IPS-NIHi7 (cell line): Measurements from ENCODE around the gene SH3D19.
A peak's percentile ranks its signal among the peaks of the same experiment; 100 is the strongest.

Experiments
- DNase-seq: peaks from one replicate; pipeline ENCODE4 v3.0.0; 2012; ENCODE audit warnings: mixed read lengths; ENCODE audit errors: extremely low spot score

The SH3D19 gene

GRCh38 chr4:151231915-151232595 lies 93.3 kb downstream of the SH3D19 start:
- no peak for DNase-seq

DNA sequence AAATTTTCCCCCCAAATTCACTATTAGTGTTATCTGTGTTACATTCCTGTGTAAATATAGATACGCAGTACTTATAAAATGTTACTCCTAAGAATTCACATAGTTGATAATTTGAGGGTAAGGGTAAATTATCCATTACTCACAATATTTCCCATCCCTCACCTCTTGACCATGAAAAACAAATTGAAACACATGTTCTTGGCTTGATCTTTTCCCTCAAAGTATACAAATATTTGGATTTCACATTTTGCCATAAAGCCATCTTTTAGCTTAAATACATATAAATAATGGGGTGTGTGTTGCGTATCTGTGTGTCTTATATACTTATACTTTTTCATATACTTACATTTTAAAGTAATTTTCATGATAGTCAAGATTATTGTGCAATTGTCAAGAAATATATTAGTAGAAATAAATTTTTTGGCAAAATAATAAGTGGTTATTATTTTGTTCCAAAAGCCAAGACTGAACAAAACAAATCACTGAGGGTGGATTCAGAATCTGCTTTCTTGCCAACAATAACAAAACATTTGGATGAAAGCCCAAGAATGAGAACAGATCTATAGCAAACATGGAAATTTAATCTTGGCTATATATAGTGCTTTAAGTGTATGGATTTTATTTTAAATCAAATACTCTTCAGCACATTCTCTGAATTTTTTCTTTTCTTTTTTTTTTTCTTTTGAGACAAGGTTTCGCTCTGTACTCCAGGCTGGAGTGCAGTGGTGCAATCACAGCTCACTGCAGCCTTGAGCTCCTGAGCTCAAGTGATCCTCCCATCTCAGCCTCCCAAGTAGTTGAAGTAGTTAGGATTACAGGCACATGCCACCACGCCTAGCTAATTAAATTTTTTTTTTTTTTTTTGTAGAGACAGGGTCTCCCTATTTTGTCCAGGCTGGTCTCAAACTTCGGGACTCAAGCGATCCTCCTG lies 97.0 kb downstream of the SH3D19 start:
- no peak for DNase-seq

GRCh38 chr4:151227731-151228130 lies 97.7 kb downstream of the SH3D19 start:
- peak; percentile 20 for DNase-seq

DNA sequence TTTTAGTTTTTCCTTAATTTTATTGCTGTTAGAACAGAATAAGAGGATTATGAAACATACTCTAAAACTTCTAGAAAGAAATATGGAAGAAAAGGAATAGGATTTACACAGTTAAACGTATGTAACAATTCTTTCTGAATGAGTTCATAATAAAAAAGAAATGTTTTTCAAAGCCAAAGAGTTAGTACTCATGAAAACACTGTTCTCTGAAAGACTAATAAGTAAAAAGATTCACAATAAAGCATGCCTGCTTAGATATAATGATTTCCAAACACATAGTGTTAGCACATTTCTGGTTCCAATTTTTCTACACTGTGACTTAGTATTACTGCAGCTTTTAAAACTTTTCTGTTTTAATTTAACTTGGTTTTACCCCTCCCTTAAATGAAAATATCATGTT lies 98.2 kb downstream of the SH3D19 start:
- no peak for DNase-seq

DNA sequence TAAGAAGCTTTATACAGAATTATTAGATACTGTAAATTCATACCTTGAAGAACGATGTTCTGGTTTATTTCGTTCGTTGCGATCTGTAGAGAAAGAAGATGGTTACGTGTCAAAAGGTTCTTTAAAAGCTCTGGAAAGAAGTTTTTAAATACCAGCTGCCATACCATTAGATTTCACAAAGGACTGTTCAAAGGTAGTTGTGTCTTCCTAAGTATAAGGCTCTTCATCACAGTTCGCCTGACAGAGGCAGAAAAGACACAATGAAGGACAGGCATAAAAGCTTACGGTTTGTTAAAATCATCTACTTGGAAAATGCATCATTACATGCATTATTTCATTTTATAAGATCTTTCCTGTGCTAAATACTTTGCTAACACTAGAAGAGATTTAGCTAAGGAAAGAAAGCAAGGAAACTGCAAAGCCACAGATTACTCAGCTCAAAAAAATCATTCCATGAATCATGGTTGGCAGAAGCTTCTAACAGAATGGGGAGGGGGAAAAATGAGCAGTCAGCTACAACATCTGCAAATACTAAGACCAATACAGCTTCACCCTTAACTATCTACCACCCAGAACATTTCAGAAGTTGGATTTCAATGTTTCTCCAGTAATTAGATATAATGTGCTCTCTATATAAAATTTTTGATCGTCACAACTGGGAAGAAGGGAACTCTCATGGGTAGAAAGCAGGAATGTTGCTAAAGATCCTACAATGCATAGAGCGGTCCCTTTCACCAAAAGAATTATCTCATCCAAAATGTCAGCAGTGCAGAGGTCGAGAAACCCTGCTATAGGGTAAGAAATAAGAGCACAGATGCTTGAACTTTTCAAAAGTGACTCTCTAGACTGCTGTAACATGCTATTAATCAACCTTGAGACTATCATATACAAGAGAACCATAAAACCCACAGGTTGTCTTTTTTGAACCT lies 99.1 kb downstream of the SH3D19 start:
- no peak for DNase-seq

DNA sequence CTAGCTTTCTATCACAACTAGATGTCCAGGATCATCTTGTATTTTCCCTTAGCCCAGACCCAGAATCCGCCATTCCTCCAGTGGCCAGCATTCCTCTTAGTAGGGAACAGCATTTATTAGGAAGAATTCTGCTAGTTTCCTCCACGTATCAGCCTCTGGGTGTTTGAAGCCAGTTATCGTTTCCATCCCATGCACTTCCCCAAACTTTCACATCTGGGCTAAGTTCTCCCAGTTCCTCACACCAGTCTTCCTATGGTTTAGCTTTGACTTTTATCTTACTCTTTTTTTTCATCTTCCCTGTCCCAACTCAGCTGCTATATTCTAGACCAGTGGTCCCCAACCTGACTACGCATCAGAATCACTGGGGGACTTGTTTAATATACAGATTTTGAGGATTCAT lies 101.9 kb downstream of the SH3D19 start:
- no peak for DNase-seq

DNA sequence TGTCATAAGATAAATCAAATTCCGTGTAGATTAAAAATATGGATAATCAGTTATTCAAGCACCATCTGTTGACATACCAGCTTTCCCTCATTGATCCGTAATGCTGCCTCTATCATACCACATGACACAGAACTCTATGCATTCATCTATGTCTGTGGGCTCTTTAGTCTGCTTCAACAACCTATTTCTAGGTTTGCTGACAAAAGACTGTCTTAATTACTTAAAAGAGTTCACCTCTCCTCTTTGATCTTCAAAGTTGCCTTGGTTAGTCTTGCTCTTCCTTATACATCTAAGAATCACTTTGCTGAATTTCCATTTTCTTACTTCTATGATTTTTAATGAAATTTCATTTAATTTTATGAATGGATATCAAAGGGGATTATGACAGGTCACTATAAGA lies 105.5 kb downstream of the SH3D19 start:
- no peak for DNase-seq

DNA sequence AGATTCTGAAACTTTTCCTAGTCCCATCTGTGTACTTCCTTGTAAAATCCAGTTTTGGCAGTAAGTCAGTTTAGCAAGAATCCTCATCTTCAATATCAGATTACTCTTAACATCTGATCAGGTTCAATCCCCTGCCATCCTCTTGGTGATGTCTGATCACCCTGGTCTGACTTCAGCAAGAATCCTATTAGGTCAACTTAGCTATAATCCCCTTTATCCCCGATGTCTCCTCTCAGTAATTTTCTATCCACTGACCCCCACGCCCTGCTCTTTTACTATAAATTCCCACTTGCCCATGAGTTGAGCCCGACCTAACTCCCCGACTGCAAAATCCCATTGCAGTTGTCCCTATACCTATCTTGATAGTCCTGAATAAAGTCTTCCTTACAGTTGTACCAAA lies 106.3 kb downstream of the SH3D19 start:
- DNase-seq, result no peak

DNA sequence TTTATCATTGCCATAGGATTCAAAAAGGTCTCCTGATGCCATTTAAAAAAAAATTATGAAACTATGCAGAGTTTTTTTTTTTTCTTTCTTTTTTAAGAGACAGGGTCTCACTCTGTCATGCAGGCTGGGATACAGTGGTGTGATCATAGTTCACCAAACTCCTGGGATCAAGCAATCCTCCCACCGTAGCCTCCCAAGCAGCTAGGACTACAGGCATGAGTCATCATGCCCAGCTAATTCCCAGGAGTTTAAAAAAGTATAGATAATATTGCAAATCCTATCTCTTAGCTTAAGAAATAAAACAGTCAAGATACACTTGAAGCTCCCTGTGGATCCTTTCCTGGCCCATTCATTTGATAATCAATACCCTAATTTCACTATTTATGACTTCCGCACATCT lies 107.1 kb downstream of the SH3D19 start:
- no peak for DNase-seq

DNA sequence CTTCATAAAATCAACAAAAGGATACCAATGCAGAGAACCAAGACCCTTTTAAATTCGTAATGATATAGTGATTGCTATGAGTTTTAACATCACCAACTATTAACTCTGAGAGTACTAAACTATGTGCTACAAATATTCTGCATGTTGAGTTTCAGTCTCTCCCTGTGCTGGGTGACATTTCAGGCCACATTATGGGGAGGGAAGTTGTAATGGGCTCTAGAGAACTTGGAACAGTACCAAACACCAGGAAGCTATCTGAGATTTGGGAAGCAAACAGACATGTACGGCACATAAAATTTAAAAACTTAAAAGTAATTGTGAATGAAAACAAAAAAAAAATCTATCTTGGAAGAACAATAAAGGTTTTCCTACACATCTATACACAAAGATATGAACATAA lies 108.1 kb downstream of the SH3D19 start:
- DNase-seq, result no peak

DNA sequence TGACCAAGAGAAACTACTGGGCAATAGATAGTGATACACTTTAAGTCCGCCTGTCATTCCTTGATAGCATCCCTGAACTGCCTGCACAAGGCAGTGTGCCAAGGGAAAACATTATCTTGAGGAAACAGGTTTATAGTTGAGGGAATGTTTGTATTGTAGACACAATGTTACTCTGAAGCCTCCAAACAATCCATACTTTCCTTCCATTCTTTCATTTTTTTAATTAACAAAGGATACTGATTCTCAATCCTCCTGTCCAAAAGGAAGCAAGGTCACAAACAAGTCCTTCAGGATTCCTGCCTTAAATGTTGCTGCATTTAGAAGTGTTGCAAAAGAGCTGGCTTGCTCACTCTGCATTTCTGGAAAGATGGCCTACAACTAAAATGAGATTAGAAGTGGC lies 110.1 kb downstream of the SH3D19 start:
- DNase-seq, result no peak

GRCh38 chr4:151207868-151208267 lies 117.5 kb downstream of the SH3D19 start:
- DNase-seq, result no peak

GRCh38 chr4:151207186-151207585 lies 118.2 kb downstream of the SH3D19 start:
- DNase-seq, result no peak

DNA sequence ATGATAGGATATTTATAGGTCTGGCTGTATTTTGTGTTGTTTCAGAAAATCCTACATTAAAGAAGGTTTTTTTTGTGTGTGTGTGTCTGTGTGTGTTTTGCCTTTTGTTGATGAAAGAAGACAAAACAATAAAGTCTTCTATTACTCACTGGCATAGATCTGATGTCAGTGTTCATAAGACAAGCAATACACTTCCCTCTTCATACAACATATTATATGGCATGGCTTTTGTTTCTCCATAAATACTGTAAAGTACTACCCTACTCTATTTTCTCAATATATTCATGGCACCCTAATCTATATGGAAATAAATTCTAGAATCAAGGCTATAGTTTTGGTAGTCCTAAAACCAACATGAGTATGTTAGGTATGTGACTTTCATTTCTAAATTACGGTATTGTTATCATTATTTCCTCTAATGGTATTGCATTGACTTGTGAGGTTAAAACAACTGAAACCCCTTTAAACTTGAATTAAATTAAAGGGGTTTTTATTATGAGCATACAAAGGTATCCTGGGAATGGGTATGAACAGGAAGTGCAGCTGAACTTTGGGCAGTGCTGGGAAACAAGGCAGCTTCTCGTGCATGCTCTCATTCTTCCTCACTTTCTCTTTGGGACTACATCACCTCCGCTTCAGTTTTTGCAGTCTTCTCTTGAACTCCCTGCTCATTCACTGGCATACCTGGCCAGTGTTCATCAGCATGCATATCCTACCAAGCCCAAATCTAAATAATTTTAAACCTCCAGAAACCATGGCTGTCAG lies 119.0 kb downstream of the SH3D19 start:
- DNase-seq, result no peak

DNA sequence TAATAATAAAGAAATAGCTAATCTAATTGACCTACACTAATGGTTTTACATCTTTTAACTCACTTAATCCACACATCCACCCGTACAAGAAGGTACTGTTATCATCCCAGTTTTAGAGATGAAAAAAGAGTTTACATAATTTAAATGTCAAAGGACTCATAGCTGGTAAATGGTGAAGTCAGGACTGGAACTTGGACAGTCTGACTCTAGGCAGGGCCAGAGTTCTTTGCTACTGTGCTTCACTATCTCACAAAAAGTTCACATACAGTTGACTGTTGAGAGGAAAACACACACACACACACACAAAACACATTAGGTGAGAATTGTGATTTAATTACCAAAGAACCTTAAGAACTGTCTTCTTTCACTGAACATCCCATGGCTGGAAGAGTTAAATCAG lies 119.7 kb downstream of the SH3D19 start:
- DNase-seq, result no peak

DNA sequence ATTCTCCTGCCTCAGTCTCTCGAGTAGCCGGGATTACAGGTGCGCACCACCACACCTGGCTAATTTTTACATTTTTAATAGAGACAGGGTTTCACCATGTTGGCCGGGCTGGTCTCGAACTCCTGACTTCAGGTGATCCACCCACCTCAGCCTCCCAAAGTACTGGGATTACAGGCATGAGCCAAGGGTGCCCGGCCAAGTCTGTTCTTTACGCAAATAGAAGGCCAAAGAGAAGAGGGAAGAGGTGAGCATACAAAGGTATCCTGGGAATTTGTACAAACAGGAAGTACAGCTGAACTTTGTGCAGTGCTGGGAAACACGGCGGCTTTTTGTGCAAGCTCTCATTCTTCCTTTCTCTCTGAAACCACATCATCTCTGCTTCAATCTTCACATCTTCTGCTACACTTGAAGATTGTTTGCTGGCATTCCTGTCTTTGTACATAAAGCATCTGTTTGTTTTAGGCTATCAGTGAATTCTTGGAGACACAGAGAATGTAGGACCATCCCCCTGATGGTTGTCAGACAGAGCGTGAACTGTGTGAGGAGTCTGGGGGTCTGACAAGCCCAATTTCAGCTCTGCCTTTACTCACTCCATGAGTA lies 120.4 kb downstream of the SH3D19 start:
- DNase-seq, result no peak

- no peak for DNase-seq
Measured at GRCh38 chr4:151202851-151203455, 122.5 kb downstream of the SH3D19 start.

DNA sequence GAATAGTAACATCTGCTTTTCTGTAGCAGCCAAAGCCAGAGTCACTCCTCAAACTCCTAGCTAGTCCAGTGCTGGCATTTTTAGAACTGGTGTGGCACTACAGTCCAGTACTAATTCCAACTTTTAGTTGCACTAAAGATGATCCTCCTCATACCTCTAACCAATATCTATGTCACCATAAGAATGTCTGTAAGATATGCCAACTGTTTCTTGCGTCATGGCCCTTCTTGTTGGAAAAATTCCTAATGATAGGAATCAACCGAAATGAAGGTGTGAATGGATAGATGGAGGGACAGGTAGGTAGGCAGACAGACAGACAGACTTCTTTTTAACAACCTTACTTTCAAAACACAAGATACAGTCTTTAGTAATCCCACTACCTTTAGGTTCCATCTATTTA lies 123.0 kb downstream of the SH3D19 start:
- no peak for DNase-seq

DNA sequence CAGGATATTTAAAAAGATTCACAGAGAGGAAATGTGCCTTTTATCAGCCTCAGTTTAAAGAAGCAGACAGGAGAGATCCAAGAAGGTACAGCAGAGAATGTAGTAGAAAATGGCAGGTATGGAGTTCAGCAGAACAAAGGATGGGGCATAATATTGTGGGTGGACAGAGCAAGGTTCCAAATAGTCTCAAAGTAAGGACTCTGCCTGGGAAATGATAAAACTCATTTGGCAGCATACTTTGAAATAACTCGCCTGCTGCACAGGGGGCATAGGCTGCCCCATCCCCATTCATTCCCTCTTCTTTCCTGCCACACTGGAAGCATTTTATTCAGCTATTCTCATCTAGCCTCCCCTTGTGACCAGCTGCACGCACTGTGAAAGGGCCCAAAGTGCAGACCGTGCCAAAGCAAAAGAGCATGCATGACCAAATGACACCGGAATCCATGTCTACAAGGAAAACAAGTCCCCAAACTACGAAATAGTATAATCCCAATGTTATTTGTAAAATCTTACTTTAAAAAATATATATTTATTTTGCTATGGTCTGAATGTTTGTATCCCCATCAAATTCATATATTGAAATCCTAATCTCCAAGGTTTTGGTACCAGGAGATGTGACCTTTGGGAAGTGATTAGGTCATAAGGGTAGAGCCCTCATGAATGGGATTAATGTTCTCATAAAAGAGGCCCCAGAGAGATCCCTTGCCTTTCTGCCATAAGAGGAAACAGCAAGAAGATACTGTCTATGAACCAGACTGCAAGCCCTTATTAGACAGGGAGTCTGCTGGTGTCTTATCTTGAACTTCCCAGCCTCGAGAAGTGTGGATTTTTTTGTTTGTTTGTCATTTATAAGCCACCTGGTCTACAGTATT lies 125.8 kb downstream of the SH3D19 start:
- DNase-seq, result no peak

DNA sequence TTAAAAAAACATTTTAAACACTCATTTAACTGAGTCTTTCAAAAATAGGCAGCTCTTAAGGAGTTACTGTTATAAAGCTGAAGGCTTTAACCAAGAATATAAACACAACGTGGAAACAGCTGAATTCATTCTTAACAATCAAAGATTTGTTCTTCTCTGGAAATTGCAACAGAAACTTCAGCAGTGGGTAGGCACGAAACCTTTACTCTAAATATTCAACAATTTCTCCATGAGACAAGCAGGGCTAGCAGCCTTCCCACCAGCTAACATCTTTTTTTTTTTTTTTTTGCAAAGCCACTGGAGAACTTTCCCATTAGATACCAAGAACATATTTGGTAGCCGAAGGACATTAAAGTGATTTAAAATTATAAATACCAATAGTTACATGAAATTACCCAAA lies 126.7 kb downstream of the SH3D19 start:
- DNase-seq, result no peak
